NCI-H1436 treated with DMSO at 0.1 percent for 48 hours (cell line): ENCODE measurements around the gene CRACR2A.
A peak's percentile ranks its signal among the peaks of the same experiment; 100 is the strongest.

ENCODE experiments used
- DNase-seq: peaks from one replicate; lab custom pipeline; 2025; lab: John Stamatoyannopoulos, UW

CRACR2A gene

DNA sequence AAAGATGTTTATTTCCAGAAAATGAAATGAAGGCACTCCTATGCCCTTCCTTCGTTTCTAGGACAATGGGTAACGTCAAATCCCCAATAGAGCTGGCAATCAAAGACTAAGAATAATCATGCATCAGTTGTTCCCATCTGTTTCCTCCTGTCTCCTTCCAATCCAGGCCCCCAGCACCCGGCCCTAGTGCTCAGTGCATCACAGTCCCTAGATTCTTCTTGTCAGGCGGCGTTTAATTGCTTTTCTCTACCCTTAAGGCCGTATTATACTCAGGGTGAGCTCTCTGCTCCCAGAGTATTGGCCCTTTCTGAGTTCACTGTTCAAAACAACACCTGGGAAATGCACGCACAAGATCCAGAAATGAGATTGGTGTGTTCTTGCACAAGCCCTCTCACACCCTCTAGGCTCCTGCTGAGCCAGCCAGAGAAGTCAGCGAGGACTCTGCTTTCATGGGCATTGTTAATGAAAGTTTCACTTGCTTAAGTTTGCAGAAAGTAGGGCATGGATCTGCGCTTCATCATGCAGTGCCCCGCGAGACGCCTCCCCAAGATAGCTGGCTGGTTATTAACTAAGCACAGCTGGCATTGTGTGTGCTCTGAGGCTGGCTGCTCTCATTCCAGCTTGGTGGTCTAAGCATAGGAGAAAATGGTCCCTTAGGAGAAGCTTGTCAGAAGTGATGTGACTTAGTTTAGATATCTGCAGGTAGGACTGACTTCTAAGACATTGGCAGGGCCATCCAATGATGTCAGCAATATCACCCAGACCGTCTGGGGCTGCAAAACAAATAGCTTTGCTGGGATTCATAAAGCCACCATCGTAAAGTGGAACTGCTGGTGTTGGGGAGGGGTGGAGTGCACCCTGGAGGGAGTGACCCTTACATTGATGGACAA lies 28.7 kb downstream of the CRACR2A start:
- DNase-seq = no peak

- DNase-seq = no peak
These were observed 30.5 kb downstream of the CRACR2A start for GRCh38 chr12:3722368-3722767.

DNA sequence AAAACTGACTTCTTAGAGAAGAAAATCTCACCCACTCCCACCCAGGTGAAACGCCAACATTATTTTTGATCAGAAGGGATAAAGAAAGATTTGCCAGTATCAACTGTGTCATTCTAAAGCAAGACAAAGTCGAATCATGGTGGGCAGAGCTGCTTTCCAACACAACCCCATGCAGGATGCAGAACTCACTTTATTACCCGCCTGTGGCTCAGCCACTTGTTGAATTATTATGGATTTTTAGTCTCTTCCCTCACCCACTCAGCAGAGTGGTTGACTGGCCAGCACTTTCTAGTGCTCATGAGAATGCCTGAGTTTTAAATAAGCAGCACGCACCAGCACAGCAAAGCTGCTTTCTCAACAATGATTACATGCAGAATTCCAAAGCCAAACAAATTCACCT lies 32.1 kb downstream of the CRACR2A start:
- DNase-seq = no peak

GRCh38 chr12:3718100-3718499 lies 34.8 kb downstream of the CRACR2A start:
- no peak for DNase-seq

DNA sequence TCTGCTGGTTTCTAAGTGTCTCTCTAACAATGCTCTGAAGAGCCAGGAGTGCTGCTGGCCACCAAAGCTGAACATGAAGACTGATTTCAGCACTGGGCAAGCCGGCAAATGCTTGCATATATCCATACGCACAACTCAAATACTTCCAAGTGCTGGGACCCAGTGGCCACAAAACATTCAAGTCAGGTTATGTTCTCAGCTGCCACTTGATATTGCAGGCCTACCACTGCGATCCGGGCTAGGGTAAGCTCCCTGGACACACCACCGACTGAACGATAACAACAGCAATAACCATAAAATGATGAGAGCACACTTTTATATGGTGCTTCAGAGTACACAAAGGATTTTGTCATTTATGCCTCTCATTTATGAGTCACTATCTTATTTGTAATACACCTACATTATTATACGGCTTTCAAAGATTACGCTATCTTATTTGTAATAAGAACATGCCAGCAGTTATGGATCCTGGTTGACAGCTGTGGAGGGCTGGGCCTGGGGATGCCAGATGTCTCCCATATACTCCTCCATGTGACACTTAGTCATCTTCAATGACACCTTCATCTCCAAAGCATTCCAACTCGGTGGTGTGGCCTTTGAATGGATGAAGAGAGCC lies 35.5 kb downstream of the CRACR2A start:
- no peak for DNase-seq

GRCh38 chr12:3715999-3716398 lies 36.9 kb downstream of the CRACR2A start:
- no peak for DNase-seq

DNA sequence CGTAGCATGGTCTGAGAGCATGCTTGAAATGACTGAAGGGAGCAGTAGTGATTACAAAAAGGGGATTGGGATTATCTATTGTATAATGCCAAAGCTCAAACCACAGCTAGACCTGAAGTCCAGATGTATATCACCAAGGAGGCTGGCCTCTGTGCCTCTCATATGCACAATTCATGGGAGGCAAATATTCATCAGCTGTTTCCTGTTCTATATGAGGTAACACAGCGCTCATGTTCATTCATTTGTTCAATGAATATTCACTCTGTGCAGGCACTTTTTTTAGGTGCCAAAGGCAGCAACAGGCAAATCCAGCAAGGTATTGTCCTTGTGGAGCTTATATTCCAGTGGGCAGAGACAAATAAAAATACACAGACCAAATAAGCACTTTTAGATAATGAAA lies 39.0 kb downstream of the CRACR2A start:
- DNase-seq = no peak

- no peak for DNase-seq
These were observed 39.4 kb downstream of the CRACR2A start for GRCh38 chr12:3713483-3713882.

DNA sequence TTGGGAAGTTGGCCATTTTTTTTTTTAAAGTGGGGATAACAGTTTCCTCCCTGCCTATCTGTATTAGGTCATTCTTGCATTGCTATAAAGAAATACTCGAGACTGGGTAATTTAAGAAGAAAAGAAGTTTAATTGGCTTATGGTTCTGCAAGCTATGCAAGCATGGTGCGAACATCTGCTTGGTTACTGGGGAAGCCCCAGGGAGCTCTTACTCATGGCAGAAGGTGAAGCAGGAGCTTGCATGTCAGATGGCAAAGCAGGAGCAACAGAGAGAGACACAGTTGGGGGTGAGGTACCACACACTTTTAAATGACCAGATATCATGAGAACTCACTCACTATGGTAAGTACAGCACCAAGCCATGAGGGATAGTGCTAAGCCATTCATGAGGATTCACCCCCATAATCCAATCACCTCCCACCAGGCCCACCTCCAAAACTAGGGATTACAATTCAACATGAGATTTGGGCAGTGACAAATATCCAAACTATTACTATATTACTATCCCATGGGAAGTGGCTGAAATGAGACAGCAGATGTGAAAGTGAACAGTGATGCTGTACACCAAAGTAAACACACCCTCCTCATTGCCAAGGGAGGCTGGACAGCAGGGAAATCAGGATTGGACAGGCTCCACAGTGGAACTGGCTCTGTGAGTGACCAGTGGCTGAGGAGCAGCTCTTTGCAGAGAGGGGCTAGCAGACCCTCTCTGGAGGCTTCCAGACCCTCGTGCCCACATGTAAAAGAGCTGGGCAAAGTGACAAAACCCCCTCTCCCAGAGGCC lies 40.5 kb downstream of the CRACR2A start:
- no peak for DNase-seq

- no peak for DNase-seq
These were observed 47.6 kb downstream of the CRACR2A start for GRCh38 chr12:3705354-3705675.

- no peak for DNase-seq
These were observed 48.2 kb downstream of the CRACR2A start for GRCh38 chr12:3704512-3705353.

GRCh38 chr12:3700861-3701260 lies 52.0 kb downstream of the CRACR2A start:
- DNase-seq = no peak

- DNase-seq = peak; percentile 94
These were observed 54.5 kb downstream of the CRACR2A start for GRCh38 chr12:3698218-3698974.

DNA sequence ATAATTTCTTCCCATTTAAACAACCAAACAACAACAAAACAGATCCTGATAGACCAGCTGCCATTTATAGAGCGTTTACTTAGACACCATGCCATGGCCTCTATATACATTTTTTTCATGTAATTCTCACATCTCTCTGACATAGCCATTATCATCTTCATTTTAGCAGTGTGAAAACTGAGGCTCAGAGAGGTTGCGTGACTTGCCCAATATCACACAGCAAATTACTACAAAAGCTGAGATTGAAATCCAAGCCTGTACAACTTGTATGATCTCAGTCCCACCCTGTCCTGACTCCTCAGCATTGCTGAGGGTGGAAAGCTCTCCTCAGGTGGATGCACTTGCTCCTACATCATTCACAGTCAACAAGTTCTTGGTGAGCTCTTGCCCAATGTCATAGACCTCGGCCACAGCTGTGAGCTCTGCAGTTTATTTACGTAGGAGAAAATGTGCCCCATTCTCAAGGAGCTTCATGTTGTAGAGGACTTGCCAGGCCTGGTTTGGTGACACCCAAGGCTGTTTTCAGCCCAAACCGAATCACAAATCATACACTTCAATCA lies 55.5 kb downstream of the CRACR2A start:
- no peak for DNase-seq

DNA sequence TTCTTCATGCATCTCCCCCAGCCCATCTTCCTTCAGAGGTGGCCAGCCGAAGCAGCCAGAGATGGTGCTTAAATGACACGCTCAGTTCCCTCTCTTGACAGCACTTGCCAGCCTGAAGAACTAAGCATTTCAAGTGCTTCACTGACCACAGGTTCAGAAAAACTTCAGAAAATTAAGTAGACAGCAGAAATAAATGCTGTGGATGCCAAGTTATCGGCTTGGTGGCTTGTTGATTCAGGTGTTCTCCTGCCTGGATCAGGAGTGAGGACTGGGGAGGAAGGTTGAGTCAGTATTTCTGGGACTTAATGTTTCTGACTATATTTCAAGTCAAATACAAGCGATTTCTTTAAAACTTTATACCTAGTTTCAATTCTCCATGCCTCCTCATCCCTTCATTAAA lies 58.2 kb downstream of the CRACR2A start:
- DNase-seq = no peak

- no peak for DNase-seq
These were observed 60.1 kb downstream of the CRACR2A start for GRCh38 chr12:3692616-3693365.

DNA sequence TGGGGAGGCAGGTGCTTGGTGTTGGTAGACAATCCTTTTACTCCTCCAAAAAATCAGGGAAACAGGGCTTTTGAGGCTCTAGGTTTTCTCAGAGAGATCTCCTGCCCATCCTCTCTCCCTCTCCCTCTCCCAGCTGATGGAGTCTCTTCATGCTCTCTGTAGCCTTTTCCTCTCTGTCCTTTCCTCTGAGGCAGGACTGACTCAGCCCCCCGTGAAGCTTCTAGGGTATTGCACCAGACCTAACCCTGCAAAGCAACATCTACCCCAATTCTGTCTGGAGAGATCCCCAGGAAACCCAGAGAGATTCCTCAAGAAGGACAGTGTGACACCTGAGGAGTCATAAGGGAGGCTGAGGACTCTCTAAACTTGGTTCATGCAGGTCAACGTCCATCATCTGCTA lies 66.4 kb downstream of the CRACR2A start:
- no peak for DNase-seq

DNA sequence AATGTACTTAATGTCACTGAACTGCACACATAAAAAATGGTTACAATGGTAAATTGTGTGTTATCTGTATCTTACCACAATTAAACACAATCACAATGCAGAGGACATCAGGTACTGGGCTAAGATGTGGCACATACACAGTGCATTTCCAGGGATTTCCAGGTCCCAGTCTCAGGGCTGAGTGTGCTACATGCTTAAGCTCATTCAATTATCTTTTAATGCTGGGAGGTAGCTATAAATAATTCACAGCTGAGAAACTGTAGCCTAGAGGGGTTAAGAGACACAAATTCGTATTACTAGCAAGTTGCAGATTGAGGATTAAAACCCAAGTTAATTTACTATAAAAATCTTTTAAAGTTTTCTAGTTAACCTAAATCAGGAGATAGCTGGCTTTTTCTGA lies 67.1 kb downstream of the CRACR2A start:
- DNase-seq = no peak

DNA sequence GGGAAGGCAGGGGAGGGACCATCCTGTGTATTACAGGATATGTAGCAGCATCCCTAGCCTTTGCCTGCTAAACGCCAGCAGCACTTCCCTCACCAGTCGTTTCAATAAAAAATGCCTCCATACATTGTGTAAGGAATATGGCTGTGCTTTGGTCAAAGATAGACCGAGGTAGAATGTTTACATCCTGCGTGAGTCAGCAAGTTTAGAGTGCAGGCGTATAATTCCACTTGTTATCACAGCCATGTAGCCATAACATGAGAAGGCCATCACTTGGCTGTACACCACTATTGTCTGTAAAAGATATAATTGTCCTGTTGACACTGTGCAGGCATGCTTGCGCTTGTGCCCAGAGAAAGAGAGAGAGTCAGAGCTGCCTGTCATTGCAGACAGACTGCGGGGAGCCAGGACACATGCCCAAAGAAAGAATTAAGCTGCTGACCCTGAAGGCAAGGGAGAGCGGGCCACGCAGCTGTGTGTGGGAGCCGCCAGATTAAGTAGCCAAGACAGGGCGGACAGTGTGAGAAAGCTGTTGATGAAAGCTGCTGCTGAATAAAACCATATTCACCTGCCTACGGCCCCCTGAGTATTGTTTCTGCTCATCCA lies 68.4 kb downstream of the CRACR2A start:
- no peak for DNase-seq

GRCh38 chr12:3683670-3684069 lies 69.2 kb downstream of the CRACR2A start:
- DNase-seq = no peak
